Uterus (tissue), 4 donors: Measurements from ENCODE around the gene PURA. TPM values are rescaled to one million over a fixed set of nuclear protein-coding genes. Genes with fewer than 3 reads are reported as not detected.

ENCODE experiments used
- DNase-seq, 2 donors: peaks; one replicate each; pipeline ENCODE4 v3.0.0-alpha.2; 2019 to 2020
- H3K27ac ChIP-seq, 2 donors: fragments of 200-600 bp; sonication (generic); 1 replicate in 1 of 2; 2 replicates in 1 of 2; pipeline ENCODE4 v1.5.1; 2016 to 2018
- H3K27me3 ChIP-seq, 2 donors: fragments of 200-600 bp; sonication (generic); one replicate each; pipeline ENCODE4 v1.5.1; 2018 to 2019; ENCODE audit warnings: control low read depth in 1 of 2
- H3K36me3 ChIP-seq, 2 donors: fragments of 200-600 bp; sonication (generic); one replicate each; pipeline ENCODE4 v1.5.1; 2019; ENCODE audit warnings: control low read depth in 1 of 2
- H3K4me1 ChIP-seq, 2 donors: fragments of 200-600 bp; sonication (generic); one replicate each; pipeline ENCODE4 v1.5.1; 2018 to 2019; ENCODE audit warnings: control low read depth in 1 of 2
- H3K4me3 ChIP-seq, 2 donors: fragments of 200-600 bp; sonication (generic); 1 replicate in 1 of 2; 2 replicates in 1 of 2; pipeline ENCODE4 v1.5.1; 2018 to 2019; ENCODE audit warnings: mild to moderate bottlenecking in 1 of 2
- H3K9me3 ChIP-seq, 2 donors: fragments of 200-600 bp; sonication (generic); one replicate each; pipeline ENCODE4 v1.5.1; 2019; ENCODE audit warnings: control low read depth in 1 of 2
- POLR2A ChIP-seq, 2 donors: fragments of 450-650 bp; IDR thresholded peaks; one replicate each; pipeline ENCODE4 v1.6.1; 2016; ENCODE audit warnings: antibody characterized with exemption in 2 of 2, mild to moderate bottlenecking in 1 of 2, moderate library complexity in 1 of 2
- intact Hi-C: fragments of 100-400 bp; cut with DNase I; formaldehyde crosslinking; loops from one replicate; pipeline ENCODE4 v1.15.1; 2023; ENCODE audit warnings: low total_unique reads
- total RNA-seq, 4 donors: library from RNA; depleted of rRNA in 3 of 4; stranded (reverse); fragments of >200 nt in 3 of 4; gene quantifications; one replicate each; pipeline versions ENCODE4 v1.1.0 to v1.2.4, GENCODE V29; 2014 to 2023
- TF ChIP-seq, protein P1 (sequence below), 4 experiments: fragments of 200-600 bp in 2 of 4; fragments of 450-650 bp in 2 of 4; sonication (generic) in 2 of 4; IDR thresholded peaks; one replicate each; pipeline ENCODE4 v1.5.1; 2016 to 2019; ENCODE audit warnings: antibody characterized with exemption in 4 of 4, mild to moderate bottlenecking in 2 of 4, moderate library complexity in 1 of 4
- donor health status: DM: yes; HTN: yes; CAD: no.

PURA gene
- total RNA-seq, 4 donors from 2014 or later, result 16.1 to 48.9 (median 22.2) TPM

DNA sequence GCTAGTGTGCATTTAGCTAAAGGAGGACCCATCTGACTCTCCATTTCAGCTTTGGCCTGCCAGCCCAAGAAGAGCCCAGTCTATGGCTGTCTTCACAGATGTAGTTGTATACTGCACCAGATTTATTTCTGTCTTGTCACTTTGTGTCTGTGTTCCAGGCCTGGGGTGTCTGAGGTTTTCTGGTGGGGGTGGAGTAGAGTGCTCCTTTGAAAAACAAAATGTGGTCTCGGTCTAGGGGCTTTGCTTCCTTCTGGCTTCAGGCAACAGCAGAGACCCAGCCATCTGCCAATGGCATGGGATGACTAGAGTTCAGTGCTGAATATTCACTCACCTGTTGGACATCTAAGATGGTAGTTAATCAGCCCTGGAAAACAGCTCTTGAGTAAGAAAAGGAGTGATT is 22.7 kb downstream of the PURA start:
- DNase-seq, result no peak
- TF ChIP-seq POLR2A (IDR thresholded peaks at IDR 0.05), result no peak
- TF ChIP-seq, protein P1, sequence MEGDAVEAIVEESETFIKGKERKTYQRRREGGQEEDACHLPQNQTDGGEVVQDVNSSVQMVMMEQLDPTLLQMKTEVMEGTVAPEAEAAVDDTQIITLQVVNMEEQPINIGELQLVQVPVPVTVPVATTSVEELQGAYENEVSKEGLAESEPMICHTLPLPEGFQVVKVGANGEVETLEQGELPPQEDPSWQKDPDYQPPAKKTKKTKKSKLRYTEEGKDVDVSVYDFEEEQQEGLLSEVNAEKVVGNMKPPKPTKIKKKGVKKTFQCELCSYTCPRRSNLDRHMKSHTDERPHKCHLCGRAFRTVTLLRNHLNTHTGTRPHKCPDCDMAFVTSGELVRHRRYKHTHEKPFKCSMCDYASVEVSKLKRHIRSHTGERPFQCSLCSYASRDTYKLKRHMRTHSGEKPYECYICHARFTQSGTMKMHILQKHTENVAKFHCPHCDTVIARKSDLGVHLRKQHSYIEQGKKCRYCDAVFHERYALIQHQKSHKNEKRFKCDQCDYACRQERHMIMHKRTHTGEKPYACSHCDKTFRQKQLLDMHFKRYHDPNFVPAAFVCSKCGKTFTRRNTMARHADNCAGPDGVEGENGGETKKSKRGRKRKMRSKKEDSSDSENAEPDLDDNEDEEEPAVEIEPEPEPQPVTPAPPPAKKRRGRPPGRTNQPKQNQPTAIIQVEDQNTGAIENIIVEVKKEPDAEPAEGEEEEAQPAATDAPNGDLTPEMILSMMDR (IDR thresholded peaks at IDR 0.05), result no peak
- H3K27ac ChIP-seq, result no peak overlapping the region
- intact Hi-C loops, result no loop called here
- no peak overlapping the region for H3K4me3 ChIP-seq
- H3K4me1 ChIP-seq, result no peaks in the 10 kb centered on the region
- H3K9me3 ChIP-seq, result no peaks in the 10 kb centered on the region
- H3K36me3 ChIP-seq, result no peaks in the 10 kb centered on the region
- no peaks in the 10 kb centered on the region for H3K27me3 ChIP-seq

DNA sequence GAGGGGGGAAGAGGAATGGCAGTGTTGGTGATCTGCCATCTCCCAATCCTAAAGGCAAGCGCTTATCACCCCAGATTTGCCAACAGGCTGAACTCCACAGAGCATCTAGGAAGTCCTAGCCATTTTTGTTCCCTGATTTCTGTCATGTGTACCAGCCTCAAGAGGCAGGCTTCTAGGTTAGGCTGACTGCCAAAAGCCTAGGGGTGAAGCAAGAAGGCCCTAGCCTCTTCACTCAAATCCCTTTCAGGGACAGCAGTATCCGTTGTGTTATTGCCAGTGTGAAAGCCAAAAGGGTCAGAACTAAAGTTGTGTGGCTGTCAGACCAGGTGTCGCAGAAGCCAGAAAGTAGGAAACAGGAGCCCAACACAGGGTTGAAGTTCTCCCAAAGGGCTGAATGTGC is 26.5 kb downstream of the PURA start:
- Histone ChIP-seq H3K27me3 (no peaks in the 10 kb centered on the region), H3K4me1 (peaks cover 0 to 5% of the 10 kb centered on the region in 2 donors), H3K4me3 (no peak overlapping the region), H3K36me3 (no peaks in the 10 kb centered on the region), H3K27ac (no peak overlapping the region), H3K9me3 (no peaks in the 10 kb centered on the region)
- TF ChIP-seq, protein P1 (IDR thresholded peaks at IDR 0.05), result no peak
- TF ChIP-seq POLR2A (IDR thresholded peaks at IDR 0.05), result no peak
- DNase-seq, result no peak
- intact Hi-C loops, result no loop called here

DNA sequence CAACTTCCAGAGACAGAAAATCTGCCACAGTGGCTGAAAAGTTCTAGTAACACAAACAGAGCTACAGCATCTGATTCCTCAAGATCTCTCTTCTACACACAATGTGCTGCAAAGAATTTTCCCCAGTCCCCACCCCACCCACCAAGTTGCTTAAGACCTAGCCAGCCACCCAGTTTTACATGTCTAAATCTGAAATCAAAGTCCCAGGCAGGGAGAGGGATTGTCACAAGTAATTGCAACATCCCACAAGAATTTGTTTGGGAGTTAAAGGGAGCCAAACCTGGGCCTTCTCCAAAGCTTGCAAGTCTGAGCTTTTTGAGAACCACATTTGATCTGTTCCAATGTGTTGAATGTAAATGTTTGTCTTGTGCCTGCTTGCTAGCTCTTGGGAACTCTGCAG is 27.3 kb downstream of the PURA start:
- H3K36me3 ChIP-seq, result no peaks in the 10 kb centered on the region
- no peak overlapping the region for H3K4me3 ChIP-seq
- H3K4me1 ChIP-seq, result peaks cover 0 to 10% of the 10 kb centered on the region in 2 donors
- TF ChIP-seq POLR2A (IDR thresholded peaks at IDR 0.05), result no peak
- TF ChIP-seq, protein P1 (IDR thresholded peaks at IDR 0.05), result no peak
- H3K27ac ChIP-seq, result no peak overlapping the region
- DNase-seq, result no peak
- no peaks in the 10 kb centered on the region for H3K27me3 ChIP-seq
- H3K9me3 ChIP-seq, result no peaks in the 10 kb centered on the region
- intact Hi-C loops, result no loop called here

DNA sequence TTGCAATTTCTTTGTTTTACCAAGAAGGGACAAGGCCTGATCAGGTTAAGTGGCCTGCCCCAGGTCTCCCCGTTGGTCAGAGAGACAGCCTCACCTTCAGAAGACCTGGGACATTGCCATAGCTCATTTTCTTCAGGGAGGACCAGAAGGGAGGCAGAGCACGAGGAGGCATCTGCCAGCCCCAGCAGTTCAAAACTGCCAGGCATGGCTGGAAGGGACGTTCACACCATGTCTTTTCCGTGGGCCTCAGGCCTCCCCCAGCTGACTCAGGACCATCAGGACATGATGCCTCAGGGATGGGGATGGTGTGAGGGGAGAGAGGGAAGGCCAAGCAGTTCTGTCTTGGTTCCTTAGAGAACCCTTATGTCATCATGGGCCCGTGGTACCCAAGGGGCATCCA is 28.3 kb downstream of the PURA start:
- no peak for DNase-seq
- no peaks in the 10 kb centered on the region for H3K27me3 ChIP-seq
- intact Hi-C loops, result no loop called here
- TF ChIP-seq, protein P1 (IDR thresholded peaks at IDR 0.05), result no peak
- no peak for TF ChIP-seq POLR2A (IDR thresholded peaks at IDR 0.05)
- H3K4me1 ChIP-seq, result peaks cover 0 to 12% of the 10 kb centered on the region in 2 donors
- no peaks in the 10 kb centered on the region for H3K9me3 ChIP-seq
- H3K36me3 ChIP-seq, result no peaks in the 10 kb centered on the region
- no peak overlapping the region for H3K4me3 ChIP-seq
- H3K27ac ChIP-seq, result no peak overlapping the region

DNA sequence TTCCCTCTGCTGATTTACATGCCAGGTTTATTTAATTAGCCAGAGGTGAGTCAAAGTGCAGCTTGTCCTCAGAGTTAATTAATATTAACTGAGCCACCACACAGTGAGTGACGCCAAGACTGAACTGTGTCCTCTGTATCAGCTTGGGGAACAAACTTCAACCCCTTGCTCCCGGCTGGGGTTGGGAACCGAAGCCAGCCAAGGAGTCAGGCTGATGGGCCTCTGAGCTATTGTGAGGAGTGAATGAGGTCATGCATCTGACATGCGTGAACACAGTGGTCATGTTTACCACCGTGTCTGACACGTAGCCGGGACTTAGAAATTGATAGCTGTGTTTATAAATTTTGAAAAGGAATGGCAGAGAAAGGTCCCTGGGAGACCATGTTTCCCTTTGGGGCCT is 28.9 kb downstream of the PURA start:
- Histone ChIP-seq H3K4me3 (no peak overlapping the region), H3K27me3 (no peaks in the 10 kb centered on the region), H3K4me1 (peaks cover 0 to 12% of the 10 kb centered on the region in 2 donors), H3K27ac (no peak overlapping the region), H3K36me3 (no peaks in the 10 kb centered on the region), H3K9me3 (no peaks in the 10 kb centered on the region)
- intact Hi-C loops, result no loop called here
- DNase-seq, result no peak
- TF ChIP-seq, protein P1 (IDR thresholded peaks at IDR 0.05), result no peak
- no peak for TF ChIP-seq POLR2A (IDR thresholded peaks at IDR 0.05)
